Lung (tissue), 12 donors: ENCODE data around the gene SLC22A4. TPM values are rescaled to one million over a fixed set of nuclear protein-coding genes. Genes with fewer than 3 reads are reported as not detected.
A peak's percentile ranks its signal among the peaks of the same experiment; 100 is the strongest.

Source experiments
- ATAC-seq: fragments of 200-7000 bp; cut with Tn5 transposase; one replicate; pipeline ENCODE4 v1.9.1; 2020; ENCODE audit warnings: moderate number of reproducible peaks; ENCODE audit not compliant: insufficient read depth, low FRiP score
- DNase-seq, 3 donors: peaks; one replicate each; pipeline ENCODE4 v3.0.0-alpha.2; 2013 to 2017
- H3K27ac ChIP-seq, 2 donors: one replicate each; pipeline ENCODE4 v1.5.1; 2013; ENCODE audit warnings: mild to moderate bottlenecking in 2 of 2, moderate library complexity in 2 of 2, control low read depth in 1 of 2, inconsistent platforms in 1 of 2, low read depth in 1 of 2, low read length in 1 of 2
- H3K27me3 ChIP-seq, 3 donors: one replicate each; pipeline ENCODE4 v1.5.1; 2013; ENCODE audit warnings: low read length in 2 of 3; ENCODE audit not compliant: control insufficient read depth in 3 of 3, insufficient read depth in 3 of 3
- H3K36me3 ChIP-seq, 4 donors: one replicate each; pipeline ENCODE4 v1.5.1; 2013; ENCODE audit warnings: low read length in 4 of 4, mild to moderate bottlenecking in 1 of 4, moderate library complexity in 1 of 4; ENCODE audit not compliant: control insufficient read depth in 4 of 4, insufficient read depth in 4 of 4
- H3K4me1 ChIP-seq, 5 donors: one replicate each; pipeline ENCODE4 v1.5.1; 2013; ENCODE audit warnings: low read length in 5 of 5, mild to moderate bottlenecking in 2 of 5, moderate library complexity in 1 of 5; ENCODE audit not compliant: control insufficient read depth in 5 of 5, insufficient read depth in 5 of 5
- H3K4me3 ChIP-seq: one replicate; pipeline ENCODE4 v1.5.1; 2013; ENCODE audit warnings: mild to moderate bottlenecking, control low read depth, moderate library complexity
- H3K9ac ChIP-seq, 2 donors: one replicate each; pipeline ENCODE4 v1.5.1; 2013; ENCODE audit warnings: low read length in 2 of 2, control low read depth in 1 of 2; ENCODE audit not compliant: insufficient read depth in 1 of 2
- H3K9me3 ChIP-seq, 4 donors: one replicate each; pipeline ENCODE4 v1.5.1; 2013; ENCODE audit warnings: low read length in 3 of 4, mild to moderate bottlenecking in 1 of 4, moderate library complexity in 1 of 4; ENCODE audit not compliant: control insufficient read depth in 4 of 4, insufficient read depth in 3 of 4
- CTCF ChIP-seq: IDR thresholded peaks from 2 replicates; pipeline ENCODE4 v1.5.1; 2012; ENCODE audit warnings: mild to moderate bottlenecking; ENCODE audit errors: control extremely low read depth, extremely low read depth
- WGBS, 2 donors: extraction: QIAGEN DNeasy Blood & Tissue Kit; methylation state at CpG; one replicate each; pipeline ENCODE4 v1.1.7; 2013; 5-methylcytosine and 5-hydroxymethylcytosine counted together
- polyA plus RNA-seq, 2 donors: library from polyadenylated mRNA; stranded (reverse); fragments of 200-250 nt; gene quantifications; one replicate each; pipeline ENCODE4 v1.2.1, GENCODE V29; 2013
- total RNA-seq, 2 donors: library from RNA; depleted of rRNA in 1 of 2; stranded (reverse); fragments of >200 nt in 1 of 2; gene quantifications; one replicate each; pipeline ENCODE4 v1.2.1, GENCODE V29; 2014 to 2021
- donor health status: control.
- donor health status: control.
- donor health status: Bipolar disorder and iron deficiency.
- donor health status: healthy.
- donor health status: DM: yes; HTN: yes; CAD: no.

The SLC22A4 gene
- total and polyA plus RNA-seq, 4 donors = 3.6 to 18.1 (median 13.3) TPM

- H3K27me3 ChIP-seq = peaks cover 0 to 2% (median 0%) of the 10 kb centered on the region in 3 donors
- TF ChIP-seq CTCF = no peak
- H3K9me3 ChIP-seq = no peaks in the 10 kb centered on the region
- H3K4me1 ChIP-seq = peaks cover 0 to 14% (median 9%) of the 10 kb centered on the region in 5 donors
- H3K4me3 ChIP-seq = no peak overlapping the region
- no peaks in the 10 kb centered on the region for H3K36me3 ChIP-seq
- peak in 2 of 3 donors; percentile 10 to 17 for DNase-seq
- H3K27ac ChIP-seq = no peak overlapping the region
- 78 to 86% methylated on average over 8 of the region's 8 CpGs for WGBS, 2 donors
- no peak overlapping the region for H3K9ac ChIP-seq
- ATAC-seq = no peak
Measured at GRCh38 chr5:132253452-132254320, 40.5 kb upstream of the SLC22A4 start.

GRCh38 chr5:132254321-132254977 is 39.7 kb upstream of the SLC22A4 start:
- Histone ChIP-seq H3K9ac (no peak overlapping the region), H3K4me3 (no peak overlapping the region), H3K27ac (no peak overlapping the region), H3K27me3 (peaks cover 0 to 2% (median 0%) of the 10 kb centered on the region in 3 donors), H3K9me3 (no peaks in the 10 kb centered on the region), H3K4me1 (peaks cover 0 to 22% (median 9%) of the 10 kb centered on the region in 5 donors), H3K36me3 (no peaks in the 10 kb centered on the region)
- peak in 1 of 3 donors; percentile 5 for DNase-seq
- TF ChIP-seq CTCF = no peak
- no peak for ATAC-seq
- 61 to 64% methylated on average over 7 of the region's 7 CpGs for WGBS, 2 donors

- TF ChIP-seq CTCF = no peak
- peaks cover 0 to 2% (median 0%) of the 10 kb centered on the region in 3 donors for H3K27me3 ChIP-seq
- no peak overlapping the region for H3K9ac ChIP-seq
- WGBS, 2 donors = 97 to 99% methylated on average over 4 of the region's 4 CpGs
- peaks cover 0 to 30% (median 9%) of the 10 kb centered on the region in 5 donors for H3K4me1 ChIP-seq
- DNase-seq = peak in 1 of 3 donors; percentile 7
- no peaks in the 10 kb centered on the region for H3K36me3 ChIP-seq
- H3K4me3 ChIP-seq = no peak overlapping the region
- ATAC-seq = no peak
- no peak overlapping the region for H3K27ac ChIP-seq
- no peaks in the 10 kb centered on the region for H3K9me3 ChIP-seq
Measured at GRCh38 chr5:132256086-132256782, 38.0 kb upstream of the SLC22A4 start.
